ENCODE data around the gene PLXNA4.

Gene PLXNA4

DNA sequence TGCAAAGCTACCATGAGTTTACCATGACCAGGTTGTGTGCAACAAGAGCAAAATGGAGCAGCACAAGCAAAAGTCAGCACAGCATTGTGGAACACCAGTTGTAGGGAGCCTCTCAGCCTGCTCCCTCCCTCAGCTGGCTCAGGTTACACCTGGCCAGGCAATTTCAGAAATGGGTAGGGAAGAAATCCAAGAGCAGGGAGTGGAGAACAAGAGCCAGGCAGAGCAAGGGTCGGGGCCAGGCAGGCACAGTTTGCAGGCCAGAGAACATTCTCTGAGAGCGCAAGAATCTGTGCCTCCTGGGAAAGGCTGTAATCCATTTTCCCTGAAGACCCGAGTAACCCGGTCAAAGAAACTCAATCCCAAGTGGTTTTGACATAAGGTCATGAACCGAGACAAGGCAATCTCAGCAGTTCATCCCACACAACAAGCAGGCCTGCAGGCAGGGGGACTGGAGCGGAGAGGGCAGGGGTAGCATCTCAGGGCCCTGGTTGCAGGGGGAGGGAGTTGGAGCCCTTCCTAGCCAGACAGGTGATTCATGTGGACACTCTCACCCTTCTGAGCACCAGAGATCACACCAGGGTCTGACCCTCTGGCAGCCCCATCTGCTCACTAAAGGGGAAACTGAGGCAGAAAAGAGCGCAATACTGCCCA is 258.4 kb downstream of the PLXNA4 start:
- DNase-seq (ENCODE audit: extremely low spot score), result no peak
- TF ChIP-seq CTBP1 (IDR thresholded peaks at IDR 0.05; ENCODE audit: borderline replicate concordance), result no peak
- TF ChIP-seq TARDBP (IDR thresholded peaks at IDR 0.05), result no peak
- TF ChIP-seq NFRKB (IDR thresholded peaks at IDR 0.05), result no peak
- TF ChIP-seq ZNF384 (IDR thresholded peaks at IDR 0.05), result no peak
- TF ChIP-seq FOXK2 (IDR thresholded peaks at IDR 0.05), result no peak
- TF ChIP-seq LEF1 (IDR thresholded peaks at IDR 0.05; ENCODE audit: borderline replicate concordance), result no peak
- no peak for TF ChIP-seq HDGF (IDR thresholded peaks at IDR 0.05; ENCODE audit: borderline replicate concordance)
- no peak for TF ChIP-seq FOXM1 (IDR thresholded peaks at IDR 0.05; ENCODE audit: borderline replicate concordance)
- no peak for TF ChIP-seq ELF4 (IDR thresholded peaks at IDR 0.05)
- TF ChIP-seq FOXA1 (IDR thresholded peaks at IDR 0.05), result no peak
- TF ChIP-seq SUZ12 (IDR thresholded peaks at IDR 0.05), result no peak
- no peak for TF ChIP-seq ARNT (IDR thresholded peaks at IDR 0.05)
- no peak for TF ChIP-seq BHLHE40 (IDR thresholded peaks at IDR 0.05; ENCODE audit: borderline replicate concordance)
- CTCF ChIA-PET, result interaction anchor here (1.1 to 1.7 kb wide), 3 partner anchors 156 to 265 kb away, joined by 5 to 18 read pairs (median 8); no protein-coding TSS in a partner anchor
- POLR2A ChIA-PET, result no interaction called here

DNA sequence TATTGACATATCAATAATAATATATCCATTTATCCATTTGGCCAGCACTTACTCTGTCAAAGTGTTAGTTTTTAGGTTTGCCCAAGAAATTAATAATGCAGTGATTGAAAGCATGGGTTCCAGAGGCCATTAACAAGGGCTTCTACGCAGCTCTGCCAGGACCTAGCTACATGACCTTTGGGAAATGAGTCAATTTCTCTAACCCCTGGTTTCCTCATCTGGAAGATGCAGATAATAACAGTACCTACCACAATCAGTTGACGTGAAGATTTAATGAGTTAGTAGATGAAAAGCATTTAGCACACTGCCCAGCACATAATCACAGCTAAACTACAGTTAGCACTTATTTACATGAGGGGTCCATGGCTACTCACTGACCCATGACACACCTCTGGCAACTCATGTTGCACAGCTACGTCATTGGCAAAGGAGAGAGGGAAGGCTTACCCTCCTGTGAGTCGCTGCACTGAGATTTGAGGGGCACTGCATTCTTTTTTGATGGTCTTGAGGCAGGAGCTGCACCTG is 263.7 kb downstream of the PLXNA4 start:
- ChIA-PET CTCF (no interaction called here), POLR2A (no interaction called here)
- no peak for DNase-seq (ENCODE audit: extremely low spot score)
- no peak for TF ChIP-seq TARDBP (IDR thresholded peaks at IDR 0.05)
- no peak for TF ChIP-seq CTBP1 (IDR thresholded peaks at IDR 0.05; ENCODE audit: borderline replicate concordance)
- TF ChIP-seq, protein P1, sequence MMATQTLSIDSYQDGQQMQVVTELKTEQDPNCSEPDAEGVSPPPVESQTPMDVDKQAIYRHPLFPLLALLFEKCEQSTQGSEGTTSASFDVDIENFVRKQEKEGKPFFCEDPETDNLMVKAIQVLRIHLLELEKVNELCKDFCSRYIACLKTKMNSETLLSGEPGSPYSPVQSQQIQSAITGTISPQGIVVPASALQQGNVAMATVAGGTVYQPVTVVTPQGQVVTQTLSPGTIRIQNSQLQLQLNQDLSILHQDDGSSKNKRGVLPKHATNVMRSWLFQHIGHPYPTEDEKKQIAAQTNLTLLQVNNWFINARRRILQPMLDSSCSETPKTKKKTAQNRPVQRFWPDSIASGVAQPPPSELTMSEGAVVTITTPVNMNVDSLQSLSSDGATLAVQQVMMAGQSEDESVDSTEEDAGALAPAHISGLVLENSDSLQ (IDR thresholded peaks at IDR 0.05), result no peak
- TF ChIP-seq NFRKB (IDR thresholded peaks at IDR 0.05), result no peak
- TF ChIP-seq ELF4 (IDR thresholded peaks at IDR 0.05), result no peak
- TF ChIP-seq FOXM1 (IDR thresholded peaks at IDR 0.05; ENCODE audit: borderline replicate concordance), result no peak
- no peak for TF ChIP-seq SP1 (IDR thresholded peaks at IDR 0.05)
- no peak for TF ChIP-seq LEF1 (IDR thresholded peaks at IDR 0.05; ENCODE audit: borderline replicate concordance)
- no peak for TF ChIP-seq FOXK2 (IDR thresholded peaks at IDR 0.05)
- no peak for TF ChIP-seq BHLHE40 (IDR thresholded peaks at IDR 0.05; ENCODE audit: borderline replicate concordance)
- TF ChIP-seq SUZ12 (IDR thresholded peaks at IDR 0.05), result no peak
- no peak for TF ChIP-seq L3MBTL2 (conservative IDR thresholded peaks at IDR 0.05)
- TF ChIP-seq FOXA1 (IDR thresholded peaks at IDR 0.05), result no peak
- no peak for TF ChIP-seq ARNT (IDR thresholded peaks at IDR 0.05)
- no peak for TF ChIP-seq HDGF (IDR thresholded peaks at IDR 0.05; ENCODE audit: borderline replicate concordance)
- TF ChIP-seq ZNF384 (IDR thresholded peaks at IDR 0.05), result no peak

DNA sequence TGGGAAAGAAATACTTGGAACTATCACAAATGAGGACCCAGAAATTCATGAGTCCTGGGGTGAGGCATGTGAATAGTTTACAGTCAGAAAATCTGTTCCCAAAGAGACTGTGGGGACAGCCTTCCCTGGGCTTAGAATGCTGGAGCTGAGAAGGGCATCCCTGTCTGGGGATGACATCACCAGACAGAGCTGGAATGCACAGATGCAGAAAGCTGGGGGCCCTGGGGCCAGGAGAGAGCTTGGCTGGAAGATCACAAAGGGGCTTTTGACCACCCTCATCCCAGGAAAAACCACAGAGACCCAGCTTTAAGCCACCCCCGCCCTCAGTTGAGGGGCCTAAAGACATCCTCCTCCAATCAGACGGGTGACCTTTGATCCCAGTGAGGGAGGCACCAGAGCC is 264.5 kb downstream of the PLXNA4 start:
- DNase-seq (ENCODE audit: extremely low spot score), result no peak
- TF ChIP-seq, protein P1 (IDR thresholded peaks at IDR 0.05), result no peak
- no peak for TF ChIP-seq FOXA1 (IDR thresholded peaks at IDR 0.05)
- TF ChIP-seq TARDBP (IDR thresholded peaks at IDR 0.05), result no peak
- no peak for TF ChIP-seq CTBP1 (IDR thresholded peaks at IDR 0.05; ENCODE audit: borderline replicate concordance)
- TF ChIP-seq ARNT (IDR thresholded peaks at IDR 0.05), result no peak
- no peak for TF ChIP-seq HDGF (IDR thresholded peaks at IDR 0.05; ENCODE audit: borderline replicate concordance)
- TF ChIP-seq LEF1 (IDR thresholded peaks at IDR 0.05; ENCODE audit: borderline replicate concordance), result no peak
- TF ChIP-seq ZNF384 (IDR thresholded peaks at IDR 0.05), result no peak
- TF ChIP-seq BHLHE40 (IDR thresholded peaks at IDR 0.05; ENCODE audit: borderline replicate concordance), result no peak
- no peak for TF ChIP-seq ELF4 (IDR thresholded peaks at IDR 0.05)
- TF ChIP-seq FOXM1 (IDR thresholded peaks at IDR 0.05; ENCODE audit: borderline replicate concordance), result no peak
- no peak for TF ChIP-seq SP1 (IDR thresholded peaks at IDR 0.05)
- no peak for TF ChIP-seq SUZ12 (IDR thresholded peaks at IDR 0.05)
- TF ChIP-seq FOXK2 (IDR thresholded peaks at IDR 0.05), result no peak
- no peak for TF ChIP-seq NFRKB (IDR thresholded peaks at IDR 0.05)
- TF ChIP-seq L3MBTL2 (conservative IDR thresholded peaks at IDR 0.05), result no peak
- ChIA-PET CTCF (no interaction called here), POLR2A (no interaction called here)

GRCh38 chr7:132309102-132309805 is 267.0 kb downstream of the PLXNA4 start:
- no peak for DNase-seq (ENCODE audit: extremely low spot score)
- POLR2A ChIA-PET, result interaction anchor here (1.2 kb wide), 1 partner anchor 268 kb away, joined by 3 read pairs; no protein-coding TSS in a partner anchor
- TF ChIP-seq ARNT (IDR thresholded peaks at IDR 0.05) (no peak), FOXK2 (IDR thresholded peaks at IDR 0.05) (no peak), LEF1 (IDR thresholded peaks at IDR 0.05; ENCODE audit: borderline replicate concordance) (no peak), BHLHE40 (IDR thresholded peaks at IDR 0.05; ENCODE audit: borderline replicate concordance) (no peak), ELF4 (IDR thresholded peaks at IDR 0.05) (no peak), FOXM1 (IDR thresholded peaks at IDR 0.05; ENCODE audit: borderline replicate concordance) (no peak)
- CTCF ChIA-PET, result interaction anchor here (1.3 to 1.7 kb wide), 2 partner anchors 9 to 272 kb away, joined by 3 to 7 read pairs; no protein-coding TSS in a partner anchor

- no peak for DNase-seq (ENCODE audit: extremely low spot score)
- TF ChIP-seq SUZ12 (IDR thresholded peaks at IDR 0.05) (no peak), FOXK2 (IDR thresholded peaks at IDR 0.05) (no peak), FOXA1 (IDR thresholded peaks at IDR 0.05) (no peak), ZNF384 (IDR thresholded peaks at IDR 0.05) (no peak)
- ChIA-PET CTCF (no interaction called here), POLR2A (no interaction called here)
Measured at GRCh38 chr7:132307465-132307864, 268.8 kb downstream of the PLXNA4 start.

DNA sequence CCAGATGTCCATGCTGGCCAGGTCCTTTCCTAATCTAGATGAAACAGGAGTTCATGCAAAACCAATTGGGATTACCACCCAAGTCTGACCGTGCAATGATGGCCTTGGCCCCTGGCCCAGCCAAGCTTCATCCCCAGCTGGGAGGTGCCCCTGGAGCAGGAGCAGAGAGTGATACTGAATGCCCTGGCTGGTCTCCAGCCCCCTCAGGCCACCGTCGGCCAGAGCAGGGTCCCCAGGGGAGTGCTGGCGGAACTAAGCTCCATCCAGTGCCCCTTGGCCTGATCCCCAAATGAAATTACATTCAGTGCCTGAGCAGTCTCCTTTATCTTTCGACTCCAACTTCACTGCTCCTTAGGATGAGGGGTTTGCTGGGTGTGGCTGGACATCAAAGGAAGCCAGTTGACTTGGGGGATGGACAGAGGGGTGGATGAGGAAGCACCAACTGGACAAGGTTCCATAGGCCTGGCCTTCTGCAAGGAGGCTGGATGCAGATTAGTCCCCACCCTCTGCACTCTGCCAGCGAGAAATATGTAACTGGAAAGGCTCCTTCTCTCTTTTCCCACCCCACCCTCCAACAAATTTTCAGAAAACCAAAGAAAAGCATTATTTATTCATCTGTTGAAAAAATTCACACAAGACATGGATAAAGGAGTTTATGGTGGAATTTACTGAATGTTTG is 275.5 kb downstream of the PLXNA4 start:
- POLR2A ChIA-PET, result no interaction called here
- TF ChIP-seq SP1 (IDR thresholded peaks at IDR 0.05) (no peak), BHLHE40 (IDR thresholded peaks at IDR 0.05; ENCODE audit: borderline replicate concordance) (no peak), FOXM1 (IDR thresholded peaks at IDR 0.05; ENCODE audit: borderline replicate concordance) (no peak), CTBP1 (IDR thresholded peaks at IDR 0.05; ENCODE audit: borderline replicate concordance) (no peak), HDGF (IDR thresholded peaks at IDR 0.05; ENCODE audit: borderline replicate concordance) (no peak), SUZ12 (IDR thresholded peaks at IDR 0.05) (no peak), ARNT (IDR thresholded peaks at IDR 0.05) (no peak), FOXA1 (IDR thresholded peaks at IDR 0.05) (no peak), L3MBTL2 (conservative IDR thresholded peaks at IDR 0.05) (no peak), ELF4 (IDR thresholded peaks at IDR 0.05) (no peak), LEF1 (IDR thresholded peaks at IDR 0.05; ENCODE audit: borderline replicate concordance) (no peak), FOXK2 (IDR thresholded peaks at IDR 0.05) (no peak), NFRKB (IDR thresholded peaks at IDR 0.05) (no peak), ZNF384 (IDR thresholded peaks at IDR 0.05) (no peak), TARDBP (IDR thresholded peaks at IDR 0.05) (no peak)
- TF ChIP-seq, protein P1 (IDR thresholded peaks at IDR 0.05), result no peak
- no peak for DNase-seq (ENCODE audit: extremely low spot score)
- CTCF ChIA-PET, result interaction anchor here (0.7 kb wide), 1 partner anchor 458 kb away, joined by 3 read pairs; no protein-coding TSS in a partner anchor
